NCI-H2107 treated with DMSO at 0.1 percent for 48 hours (cell line): ENCODE results near the gene EFCAB8.

Experiments used
- DNase-seq: peaks from one replicate; lab custom pipeline; 2025; ENCODE audit not compliant: unreplicated experiment; lab: John Stamatoyannopoulos, UW

EFCAB8 gene

GRCh38 chr20:32908334-32909292 is 49.9 kb downstream of the EFCAB8 start:
- no peak for DNase-seq

- no peak for DNase-seq
Measured at GRCh38 chr20:32909451-32909850, 50.7 kb downstream of the EFCAB8 start.

GRCh38 chr20:32909896-32910571 is 51.3 kb downstream of the EFCAB8 start:
- no peak for DNase-seq

GRCh38 chr20:32911355-32911754 is 52.6 kb downstream of the EFCAB8 start:
- DNase-seq = no peak

- no peak for DNase-seq
Measured at GRCh38 chr20:32912688-32913087, 54.0 kb downstream of the EFCAB8 start.

- no peak for DNase-seq
Measured at GRCh38 chr20:32914031-32914430, 55.3 kb downstream of the EFCAB8 start.

GRCh38 chr20:32917191-32917950 is 58.6 kb downstream of the EFCAB8 start:
- no peak for DNase-seq

- no peak for DNase-seq
Measured at GRCh38 chr20:32918296-32918695, 59.6 kb downstream of the EFCAB8 start.

GRCh38 chr20:32918751-32919150 is 60.0 kb downstream of the EFCAB8 start:
- no peak for DNase-seq

- DNase-seq = no peak
Measured at GRCh38 chr20:32920066-32920465, 61.3 kb downstream of the EFCAB8 start.

- DNase-seq = no peak
Measured at GRCh38 chr20:32920530-32921298, 62.0 kb downstream of the EFCAB8 start.

- DNase-seq = no peak
Measured at GRCh38 chr20:32922466-32922865, 63.7 kb downstream of the EFCAB8 start.

- no peak for DNase-seq
Measured at GRCh38 chr20:32924781-32925180, 66.1 kb downstream of the EFCAB8 start.

GRCh38 chr20:32925481-32926196 is 66.9 kb downstream of the EFCAB8 start:
- DNase-seq = no peak

GRCh38 chr20:32929162-32929561 is 70.4 kb downstream of the EFCAB8 start:
- no peak for DNase-seq

GRCh38 chr20:32930181-32930580 is 71.5 kb downstream of the EFCAB8 start:
- no peak for DNase-seq

GRCh38 chr20:32930701-32931100 is 72.0 kb downstream of the EFCAB8 start:
- DNase-seq = no peak

- no peak for DNase-seq
Measured at GRCh38 chr20:32934580-32934979, 75.9 kb downstream of the EFCAB8 start.

- DNase-seq = no peak
Measured at GRCh38 chr20:32941155-32941885, 82.6 kb downstream of the EFCAB8 start.
